Endothelial cell of umbilical vein (primary cell): Measurements from ENCODE around the gene ARID5A. TPM values are rescaled to one million over a fixed set of nuclear protein-coding genes. Genes with fewer than 3 reads are reported as not detected.
A peak's percentile ranks its signal among the peaks of the same experiment; 100 is the strongest.

Experiments
- BruUV-seq: library from RNA; stranded (reverse); fragments of 400-500 nt; replicated peaks from 2 replicates; lab custom pipeline; 2021; lab: Mats Ljungman, UMichigan
- CTCF ChIA-PET: fragments of 300-600, 350-600 bp; sonication (Branson Sonifier 250); formaldehyde crosslinking; loops from one replicate; lab custom pipeline; 2021; ENCODE audit warnings: antibody characterized with exemption, inconsistent platforms; lab: Charles Lee
- POLR2A ChIA-PET: fragments of 300-600, 350-600 bp; sonication (Branson Sonifier 250); formaldehyde crosslinking; loops from one replicate; lab custom pipeline; 2021; ENCODE audit warnings: antibody characterized with exemption, inconsistent platforms; lab: Charles Lee
- DNase-seq: peaks from one replicate; pipeline ENCODE4 v3.0.0-alpha.2; 2011; ENCODE audit warnings: low read depth, low spot score
- FAIRE-seq: peaks from 2 replicates; lab custom pipeline; 2011; peaks lifted over from hg19 to GRCh38; lab: Jason Lieb, UNC
- H2AFZ ChIP-seq: 2 replicates; pipeline ENCODE4 v1.6.0; 2012; ENCODE audit warnings: low read depth, low read length, control low read depth, inconsistent platforms
- H3K27ac ChIP-seq: 2 replicates; pipeline ENCODE4 v1.5.1; 2011; ENCODE audit warnings: low read depth, mild to moderate bottlenecking, control low read depth, low read length, moderate library complexity; ENCODE audit not compliant: insufficient read depth
- H3K27me3 ChIP-seq, 2 experiments: 2 replicates each; pipeline versions ENCODE4 v1.6.0 to v1.6.1; 2011; ENCODE audit warnings: low read length in 2 of 2, mixed read lengths in 1 of 2; ENCODE audit not compliant: control insufficient read depth in 2 of 2, insufficient read depth in 2 of 2
- H3K36me3 ChIP-seq, 2 experiments: 2 replicates in 1 of 2; 3 replicates in 1 of 2; pipeline ENCODE4 v1.5.1; 2011; ENCODE audit warnings: low read length in 2 of 2, mild to moderate bottlenecking in 1 of 2, moderate library complexity in 1 of 2; ENCODE audit not compliant: control insufficient read depth in 2 of 2, insufficient read depth in 2 of 2; ENCODE audit errors: extremely low read depth in 1 of 2
- H3K4me1 ChIP-seq: 3 replicates; pipeline ENCODE4 v1.5.1; 2011; ENCODE audit warnings: mild to moderate bottlenecking, low read length; ENCODE audit not compliant: control insufficient read depth, insufficient read depth; ENCODE audit errors: extremely low read depth
- H3K4me2 ChIP-seq: 2 replicates; pipeline ENCODE4 v1.6.1; 2011; ENCODE audit warnings: low read length, control low read depth, mixed read lengths; ENCODE audit not compliant: insufficient read depth
- H3K4me3 ChIP-seq, 3 experiments: fragments of 200-600 bp in 1 of 3; sonication (generic), shearing (Covaris generic) in 1 of 3; replicated peaks in 1 of 3; 2 replicates each; pipeline ENCODE4 v1.5.1; 2011 to 2016; ENCODE audit warnings: control low read depth in 3 of 3, low read length in 3 of 3, mild to moderate bottlenecking in 2 of 3, inconsistent platforms in 1 of 3, low read depth in 1 of 3, moderate library complexity in 1 of 3; ENCODE audit not compliant: insufficient read depth in 1 of 3
- H3K79me2 ChIP-seq: 2 replicates; pipeline ENCODE4 v1.6.0; 2012; ENCODE audit warnings: low read length, inconsistent platforms; ENCODE audit not compliant: control insufficient read depth, insufficient read depth
- H3K9ac ChIP-seq: replicated peaks from 2 replicates; pipeline ENCODE3; 2011; ENCODE audit warnings: low read length, control low read depth; ENCODE audit not compliant: insufficient read depth; ENCODE audit errors: extremely low read depth
- H3K9me1 ChIP-seq: replicated peaks from 3 replicates; pipeline ENCODE4 v1.6.0; 2011; ENCODE audit warnings: mild to moderate bottlenecking, low read length; ENCODE audit not compliant: control insufficient read depth, insufficient read depth; ENCODE audit errors: extremely low read depth
- H3K9me3 ChIP-seq: replicated peaks from 2 replicates; pipeline ENCODE4 v1.5.1; 2012; ENCODE audit warnings: low read length, inconsistent platforms; ENCODE audit not compliant: control insufficient read depth, insufficient read depth
- H4K20me1 ChIP-seq: replicated peaks from 2 replicates; pipeline ENCODE3; 2011; ENCODE audit warnings: mild to moderate bottlenecking, low read length; ENCODE audit not compliant: control insufficient read depth, insufficient read depth; ENCODE audit errors: extremely low read depth
- FOS ChIP-seq: IDR thresholded peaks from 2 replicates; pipeline ENCODE4 v1.6.1; 2011; ENCODE audit warnings: mild to moderate bottlenecking, low read length, moderate library complexity, borderline replicate concordance; ENCODE audit not compliant: insufficient read depth
- JUN ChIP-seq: IDR thresholded peaks from 2 replicates; pipeline ENCODE4 v1.6.1; 2011; ENCODE audit warnings: borderline replicate concordance, low read depth; ENCODE audit not compliant: insufficient read length, insufficient read depth
- MYC ChIP-seq: IDR thresholded peaks from one replicate; pipeline ENCODE4 v1.6.1; 2011; ENCODE audit warnings: mild to moderate bottlenecking, low read depth, low read length
- POLR2A ChIP-seq: IDR thresholded peaks from 2 replicates; pipeline ENCODE4 v1.6.1; 2012; ENCODE audit warnings: low read depth, mild to moderate bottlenecking, control low read depth, low read length
- POLR2AphosphoS5 ChIP-seq: IDR thresholded peaks from 2 replicates; pipeline ENCODE4 v1.6.1; 2012; ENCODE audit warnings: low read depth, mild to moderate bottlenecking, control low read depth, low read length, moderate library complexity; ENCODE audit not compliant: insufficient read depth
- dilution Hi-C: fragments of 300-500 bp; cut with MboI; formaldehyde crosslinking; loops from one replicate; pipeline ENCODE4 v1.15.0; 2019; ENCODE audit warnings: low sequenced_read_pairs; ENCODE audit not compliant: extremely low pct_ligation_motif_present
- intact Hi-C: fragments of 100-400 bp; cut with micrococcal nuclease; formaldehyde crosslinking; loops from one replicate; pipeline ENCODE4 v1.10.0; 2022
- polyA plus RNA-seq, 4 experiments: library from polyadenylated mRNA; depleted of rRNA in 3 of 4; stranded (reverse) in 3 of 4; unstranded in 1 of 4; fragments of >200 nt; gene quantifications; 2 replicates each; pipeline versions ENCODE4 v1.2.1 to v1.2.3, GENCODE V29; 2011 to 2012; ENCODE audit warnings: missing spikeins in 1 of 4
- total RNA-seq: library from RNA; stranded (reverse); gene quantifications from 2 replicates; pipeline ENCODE4 v1.2.3, GENCODE V29; 2021
- TF ChIP-seq, protein P1 (sequence below), 2 donors: IDR thresholded peaks; 1 replicate in 1 of 2; 2 replicates in 1 of 2; pipeline ENCODE4 v1.5.1; 2011; ENCODE audit warnings: low read length in 2 of 2, mild to moderate bottlenecking in 2 of 2, moderate library complexity in 2 of 2, control low read depth in 1 of 2, inconsistent platforms in 1 of 2, low read depth in 1 of 2; ENCODE audit not compliant: insufficient read depth in 1 of 2; ENCODE audit errors: extremely low read depth in 1 of 2

The ARID5A gene
- total and polyA plus RNA-seq, 2 donors (not counting 3 experiments of a cell fraction or from before 2014, with no cell fraction given): 18.0 to 24.7 TPM

DNA sequence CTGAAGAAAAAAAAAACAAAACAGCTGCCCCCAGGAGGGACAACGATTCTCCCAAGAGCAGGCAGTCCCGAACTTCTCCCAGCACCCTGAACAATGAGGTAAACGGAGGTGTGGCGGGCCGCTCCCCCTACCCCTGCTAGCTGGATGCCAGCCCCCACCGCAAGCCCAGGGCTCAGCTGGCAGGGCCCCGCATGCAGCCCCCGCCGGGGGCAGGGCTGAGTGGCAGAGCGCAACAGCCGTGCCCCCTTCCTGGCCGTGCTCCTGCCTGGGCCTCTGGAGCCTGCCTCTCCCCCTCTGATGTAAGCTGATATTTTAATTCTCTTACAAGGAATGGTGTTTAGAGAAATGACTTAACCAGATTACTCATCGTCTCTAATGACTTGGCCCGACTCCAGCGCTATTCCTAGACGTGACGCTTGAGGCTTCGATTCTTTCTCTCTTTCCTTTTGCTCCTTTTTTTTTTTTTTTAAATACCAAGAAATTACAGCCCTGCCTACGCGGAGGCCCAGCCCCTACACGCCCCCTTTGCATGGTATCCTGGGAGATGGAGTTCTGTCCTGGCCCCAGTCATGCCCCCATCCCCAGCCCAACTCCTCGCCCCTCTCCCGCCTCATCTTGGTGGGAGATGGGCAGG is 4.6 kb upstream of the ARID5A start:
- no peak for TF ChIP-seq POLR2A
- peak; percentile 75 for TF ChIP-seq FOS
- TF ChIP-seq MYC: no peak
- TF ChIP-seq POLR2AphosphoS5: peak; percentile 73
- TF ChIP-seq JUN: peak; percentile 97
- Histone ChIP-seq H3K9ac (peak overlapping the region; percentile 83), H3K9me3 (no peaks in the 10 kb centered on the region), H4K20me1 (no peaks in the 10 kb centered on the region), H3K4me1 (peaks cover 36% of the 10 kb centered on the region), H2AFZ (peak overlapping the region; percentile 24), H3K36me3 (no peaks in the 10 kb centered on the region), H3K4me3 (peak overlapping the region in 1 of 3 experiments; percentile 10), H3K9me1 (no peaks in the 10 kb centered on the region), H3K27ac (peak overlapping the region; percentile 89), H3K79me2 (no peaks in the 10 kb centered on the region), H3K27me3 (no peaks in the 10 kb centered on the region), H3K4me2 (peak overlapping the region; percentile 29)
- DNase-seq (peak; percentile 99), FAIRE-seq (peak; percentile 99)
- dilution Hi-C loops: no loop called here
- ChIA-PET POLR2A (interaction anchor here (0.7 kb wide), 1 partner anchor 22 kb away, joined by 3 read pairs; no protein-coding TSS in a partner anchor), CTCF (interaction anchor here (1.0 to 3.8 kb wide), 5 partner anchors 10 to 337 kb away, joined by 3 to 33 read pairs (median 5); no protein-coding TSS in a partner anchor)
- intact Hi-C loops: no loop called here
- BruUV-seq: no TSS peak

DNA sequence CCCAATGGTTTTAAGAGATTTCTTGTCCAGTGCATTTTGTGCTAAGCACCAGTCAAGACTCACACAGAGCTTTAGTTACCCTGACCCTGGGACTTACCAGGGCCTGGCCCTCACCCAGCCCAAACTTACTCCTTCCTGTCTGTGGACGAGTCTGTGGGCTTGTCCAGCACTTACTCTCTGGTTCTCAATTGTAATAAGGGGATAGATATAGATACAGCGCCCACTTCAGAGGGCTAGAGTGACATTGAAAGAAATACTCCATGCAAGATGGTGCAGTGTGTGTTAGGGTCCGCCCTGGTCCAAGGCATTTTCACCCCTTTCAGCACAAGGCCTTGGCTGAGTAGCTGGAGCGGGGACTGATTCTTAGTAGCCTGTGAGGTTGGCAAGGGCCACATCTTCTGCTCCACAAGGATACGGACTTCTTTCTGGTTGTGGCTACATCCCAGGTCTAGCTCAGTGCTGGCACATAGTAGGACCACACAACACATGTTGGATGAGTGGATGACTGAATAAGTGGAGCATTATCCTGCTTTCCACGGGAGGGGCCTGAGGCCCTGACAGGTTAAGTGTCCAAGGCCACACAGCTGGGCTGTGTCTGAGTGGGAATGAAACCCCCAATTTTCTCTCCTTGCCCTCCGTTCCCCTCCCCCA is 3.8 kb upstream of the ARID5A start:
- Histone ChIP-seq H3K4me2 (no peak overlapping the region), H3K4me3 (no peak overlapping the region), H3K36me3 (no peaks in the 10 kb centered on the region), H3K9ac (no peak overlapping the region), H3K4me1 (peaks cover 37% of the 10 kb centered on the region), H4K20me1 (no peaks in the 10 kb centered on the region), H3K9me1 (no peaks in the 10 kb centered on the region), H3K9me3 (no peaks in the 10 kb centered on the region), H3K27me3 (no peaks in the 10 kb centered on the region), H3K27ac (peak overlapping the region; percentile 0), H3K79me2 (peaks cover 7% of the 10 kb centered on the region), H2AFZ (no peak overlapping the region)
- dilution Hi-C loops (no loop called here), intact Hi-C loops (no loop called here)
- no TSS peak for BruUV-seq
- FAIRE-seq: no peak
- ChIA-PET POLR2A (no interaction called here), CTCF (interaction anchor here (1.0 to 3.8 kb wide), 4 partner anchors 15 to 336 kb away, joined by 3 to 33 read pairs (median 5); no protein-coding TSS in a partner anchor)
- TF ChIP-seq, protein P1, sequence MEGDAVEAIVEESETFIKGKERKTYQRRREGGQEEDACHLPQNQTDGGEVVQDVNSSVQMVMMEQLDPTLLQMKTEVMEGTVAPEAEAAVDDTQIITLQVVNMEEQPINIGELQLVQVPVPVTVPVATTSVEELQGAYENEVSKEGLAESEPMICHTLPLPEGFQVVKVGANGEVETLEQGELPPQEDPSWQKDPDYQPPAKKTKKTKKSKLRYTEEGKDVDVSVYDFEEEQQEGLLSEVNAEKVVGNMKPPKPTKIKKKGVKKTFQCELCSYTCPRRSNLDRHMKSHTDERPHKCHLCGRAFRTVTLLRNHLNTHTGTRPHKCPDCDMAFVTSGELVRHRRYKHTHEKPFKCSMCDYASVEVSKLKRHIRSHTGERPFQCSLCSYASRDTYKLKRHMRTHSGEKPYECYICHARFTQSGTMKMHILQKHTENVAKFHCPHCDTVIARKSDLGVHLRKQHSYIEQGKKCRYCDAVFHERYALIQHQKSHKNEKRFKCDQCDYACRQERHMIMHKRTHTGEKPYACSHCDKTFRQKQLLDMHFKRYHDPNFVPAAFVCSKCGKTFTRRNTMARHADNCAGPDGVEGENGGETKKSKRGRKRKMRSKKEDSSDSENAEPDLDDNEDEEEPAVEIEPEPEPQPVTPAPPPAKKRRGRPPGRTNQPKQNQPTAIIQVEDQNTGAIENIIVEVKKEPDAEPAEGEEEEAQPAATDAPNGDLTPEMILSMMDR (IDR thresholded peaks at IDR 0.05; ENCODE audit: extremely low read depth in 1 of 2, insufficient read depth in 1 of 2, low read depth in 1 of 2, low read length in 2 of 2): no peak
- no peak for DNase-seq
